HCT116 (cell line): ENCODE data around the gene ANTXR2. TPM values are rescaled to one million over a fixed set of nuclear protein-coding genes. Genes with fewer than 3 reads are reported as not detected.

Experiments
- ATAC-seq: fragments of 200-7000 bp; cut with Tn5 transposase; 2 replicates; pipeline ENCODE4 v1.9.1; 2020; ENCODE audit warnings: mild to moderate bottlenecking, moderate library complexity
- BruUV-seq: library from RNA; stranded (reverse); fragments of 400-500 nt; replicated peaks from 2 replicates; lab custom pipeline; 2021; lab: Mats Ljungman, UMichigan
- CTCF ChIA-PET: fragments of 300-600 bp; sonication (Branson Sonifier 250); formaldehyde crosslinking; loops from one replicate; lab custom pipeline; 2021; ENCODE audit warnings: antibody characterized with exemption; lab: Charles Lee
- POLR2A ChIA-PET: fragments of 300-600, 350-600 bp; sonication (Branson Sonifier 250); formaldehyde crosslinking; loops from one replicate; lab custom pipeline; 2021; ENCODE audit warnings: antibody characterized with exemption; lab: Charles Lee
- RAD21 ChIA-PET, 2 experiments: fragments of 300-600 bp; sonication (Branson Sonifier 250); formaldehyde crosslinking; loops; one replicate each; lab custom pipeline; 2023; ENCODE audit warnings: low total read pairs in 2 of 2; ENCODE audit not compliant: uncharacterized antibody in 2 of 2, unreplicated experiment in 2 of 2, low non-redundant PET in 1 of 2; lab: Charles Lee
- DNase-seq: peaks from one replicate; pipeline ENCODE4 v3.0.0-alpha.2; 2010; ENCODE audit warnings: low read depth, low spot score
- H2AFZ ChIP-seq: fragments of 200-600 bp; shearing (Covaris generic), sonication (generic); 2 replicates; pipeline ENCODE4 v1.6.1; 2017; ENCODE audit warnings: low read depth, mixed run types, mixed read lengths, antibody characterized with exemption, low read length; ENCODE audit not compliant: poor library complexity, severe bottlenecking
- H3K27ac ChIP-seq: 2 replicates; pipeline ENCODE4 v1.5.1; 2012; ENCODE audit warnings: low read depth, low read length
- H3K27me3 ChIP-seq: fragments of 200-600 bp; sonication (generic); 2 replicates; pipeline ENCODE4 v1.6.1; 2016; ENCODE audit warnings: mixed run types, low read length, mixed read lengths; ENCODE audit not compliant: insufficient read depth
- H3K36me3 ChIP-seq, 2 experiments: fragments of 200-500 bp in 1 of 2; fragments of 200-600 bp in 1 of 2; sonication (Bioruptor generic) in 1 of 2; sonication (generic) in 1 of 2; 2 replicates each; pipeline versions ENCODE4 v1.5.1 to v1.6.1; 2014 to 2016; ENCODE audit warnings: low read length in 2 of 2, inconsistent platforms in 1 of 2, mixed read lengths in 1 of 2, mixed run types in 1 of 2; ENCODE audit not compliant: insufficient read depth in 2 of 2, control insufficient read depth in 1 of 2
- H3K4me1 ChIP-seq, 2 experiments: fragments of 200-600 bp in 1 of 2; sonication (generic) in 1 of 2; 2 replicates each; pipeline versions ENCODE4 v1.5.1 to v1.6.1; 2012 to 2017; ENCODE audit warnings: low read length in 2 of 2, inconsistent platforms in 1 of 2, mild to moderate bottlenecking in 1 of 2, mixed read lengths in 1 of 2, mixed run types in 1 of 2, moderate library complexity in 1 of 2; ENCODE audit not compliant: insufficient read depth in 2 of 2, control insufficient read depth in 1 of 2
- H3K4me2 ChIP-seq: fragments of 200-600 bp; sonication (generic); 2 replicates; pipeline ENCODE4 v1.6.1; 2017; ENCODE audit warnings: mixed run types, low read length, mixed read lengths
- H3K4me3 ChIP-seq, 2 experiments: fragments of 200-600 bp in 1 of 2; sonication (generic) in 1 of 2; replicated peaks in 1 of 2; 2 replicates each; pipeline ENCODE4 v1.5.1; 2011 to 2016; ENCODE audit warnings: low read length in 2 of 2, control low read depth in 1 of 2, low read depth in 1 of 2, mild to moderate bottlenecking in 1 of 2, mixed read lengths in 1 of 2, mixed run types in 1 of 2
- H3K79me2 ChIP-seq: fragments of 200-600 bp; sonication (generic); 2 replicates; pipeline ENCODE4 v1.6.1; 2017; ENCODE audit warnings: mild to moderate bottlenecking, mixed run types, low read length, moderate library complexity, mixed read lengths; ENCODE audit not compliant: insufficient read depth
- H3K9ac ChIP-seq: fragments of 200-600 bp; sonication (generic); 2 replicates; pipeline ENCODE4 v1.6.1; 2016; ENCODE audit warnings: low read length, mixed read lengths
- H3K9me2 ChIP-seq: fragments of 200-600 bp; sonication (generic), shearing (Covaris generic); 2 replicates; pipeline ENCODE4 v1.6.1; 2017; ENCODE audit warnings: mixed run types, mild to moderate bottlenecking, moderate library complexity; ENCODE audit not compliant: insufficient read depth
- H3K9me3 ChIP-seq, 2 experiments: fragments of 200-500 bp in 1 of 2; fragments of 200-600 bp in 1 of 2; sonication (Bioruptor generic) in 1 of 2; sonication (generic) in 1 of 2; 2 replicates each; pipeline ENCODE4 v1.6.1; 2014 to 2017; ENCODE audit warnings: low read length in 2 of 2, mixed read lengths in 2 of 2, inconsistent platforms in 1 of 2, low read depth in 1 of 2, mild to moderate bottlenecking in 1 of 2, mixed run types in 1 of 2, moderate library complexity in 1 of 2; ENCODE audit not compliant: control insufficient read depth in 1 of 2, insufficient read depth in 1 of 2
- H4K20me1 ChIP-seq: fragments of 200-600 bp; sonication (generic), shearing (Covaris generic); 2 replicates; pipeline ENCODE4 v1.6.1; 2017; ENCODE audit warnings: mixed run types, mild to moderate bottlenecking, moderate library complexity; ENCODE audit not compliant: insufficient read depth
- ELF1 ChIP-seq: IDR thresholded peaks from 2 replicates; pipeline ENCODE4 v1.6.1; 2012; ENCODE audit warnings: low read depth, borderline replicate concordance
- EZH2 ChIP-seq: fragments of 200-600 bp; sonication (generic); IDR thresholded peaks from 2 replicates; pipeline ENCODE4 v1.6.1; 2017; ENCODE audit warnings: antibody characterized with exemption, mixed run types
- EZH2phosphoT487 ChIP-seq: fragments of 200-600 bp; IDR thresholded peaks from 2 replicates; pipeline ENCODE4 v1.6.1; 2018; ENCODE audit warnings: antibody characterized with exemption, borderline replicate concordance
- JUND ChIP-seq: IDR thresholded peaks from 2 replicates; pipeline ENCODE4 v1.6.1; 2012
- SP1 ChIP-seq: IDR thresholded peaks from 2 replicates; pipeline ENCODE4 v1.6.1; 2012; ENCODE audit warnings: low read depth
- SRF ChIP-seq: IDR thresholded peaks from 2 replicates; pipeline ENCODE4 v1.6.1; 2012; ENCODE audit warnings: low read depth
- YY1 ChIP-seq: IDR thresholded peaks from 2 replicates; pipeline ENCODE4 v1.6.1; 2011; ENCODE audit warnings: low read length, low read depth, moderate library complexity, mild to moderate bottlenecking; ENCODE audit not compliant: insufficient replicate concordance; ENCODE audit errors: extremely low read depth
- intact Hi-C: fragments of 100-400 bp; cut with micrococcal nuclease; formaldehyde crosslinking; loops from 2 replicates; pipeline ENCODE4 v1.10.0; 2022
- total RNA-seq: library from RNA; stranded (reverse); gene quantifications from one replicate; pipeline ENCODE4 v1.2.1, GENCODE V29; 2021; ENCODE audit not compliant: unreplicated experiment
- TF ChIP-seq, protein P1 (sequence below): IDR thresholded peaks from 2 replicates; pipeline ENCODE4 v1.6.1; 2012
- TF ChIP-seq, protein P2 (sequence below): IDR thresholded peaks from 2 replicates; pipeline ENCODE4 v1.6.1; 2011; ENCODE audit warnings: mild to moderate bottlenecking, low read length, moderate library complexity; ENCODE audit not compliant: insufficient replicate concordance; ENCODE audit errors: extremely low read depth
- TF ChIP-seq, protein P3 (sequence below), 3 experiments: fragments of 200-600 bp in 1 of 3; sonication (generic) in 1 of 3; IDR thresholded peaks in 2 of 3; conservative IDR thresholded peaks in 1 of 3; 2 replicates each; pipeline ENCODE4 v1.5.1; 2012 to 2017; ENCODE audit warnings: low read depth in 2 of 3, low read length in 2 of 3, antibody characterized with exemption in 1 of 3, borderline replicate concordance in 1 of 3, control low read depth in 1 of 3, mild to moderate bottlenecking in 1 of 3, mixed read lengths in 1 of 3, mixed run types in 1 of 3, moderate library complexity in 1 of 3; ENCODE audit not compliant: insufficient read depth in 1 of 3
- TF ChIP-seq, protein P4 (sequence below): IDR thresholded peaks from 2 replicates; pipeline ENCODE4 v1.6.1; 2012

ANTXR2 gene
- total RNA-seq, 1 experiment from 2014 or later, result 6.3 TPM

DNA sequence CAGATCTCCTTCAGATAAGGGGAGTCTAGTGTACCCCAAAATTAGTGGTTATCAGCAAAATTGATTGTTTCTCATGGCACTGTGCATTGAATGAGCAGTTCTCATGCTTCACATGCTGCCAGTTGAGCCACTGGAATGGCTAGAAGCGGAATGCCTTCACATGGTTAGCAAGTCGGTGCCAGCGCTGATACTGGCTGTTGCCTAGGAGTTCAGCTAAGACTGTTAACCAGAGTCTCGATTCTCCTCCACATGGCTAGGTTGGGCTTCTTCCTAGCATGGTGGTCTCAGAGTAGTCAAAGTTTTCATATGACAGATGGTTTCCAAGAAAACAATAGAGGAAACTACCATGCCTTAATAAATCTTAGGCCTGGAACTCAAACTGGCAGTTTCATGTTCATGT lies 12.2 kb downstream of the ANTXR2 start:
- ATAC-seq, result no peak
- no peak overlapping the region for H3K27ac ChIP-seq
- H3K4me2 ChIP-seq, result no peak overlapping the region
- H3K9ac ChIP-seq, result no peak overlapping the region
- no peak for DNase-seq
- H3K9me3 ChIP-seq, result no peaks in the 10 kb centered on the region
- H4K20me1 ChIP-seq, result no peaks in the 10 kb centered on the region
- intact Hi-C loops, result no loop called here
- ChIA-PET POLR2A (no interaction called here), RAD21 (no interaction called here), CTCF (no interaction called here)
- no peaks in the 10 kb centered on the region for H3K79me2 ChIP-seq
- no peak overlapping the region for H2AFZ ChIP-seq
- H3K27me3 ChIP-seq, result no peaks in the 10 kb centered on the region
- no peaks in the 10 kb centered on the region for H3K4me1 ChIP-seq
- H3K9me2 ChIP-seq, result no peaks in the 10 kb centered on the region
- H3K4me3 ChIP-seq, result no peak overlapping the region
- TF ChIP-seq, protein P1, sequence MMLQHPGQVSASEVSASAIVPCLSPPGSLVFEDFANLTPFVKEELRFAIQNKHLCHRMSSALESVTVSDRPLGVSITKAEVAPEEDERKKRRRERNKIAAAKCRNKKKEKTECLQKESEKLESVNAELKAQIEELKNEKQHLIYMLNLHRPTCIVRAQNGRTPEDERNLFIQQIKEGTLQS, result no peak
- TF ChIP-seq SRF (no peak), EZH2 (no peak), EZH2phosphoT487 (no peak), ELF1 (no peak), JUND (no peak), YY1 (no peak), SP1 (no peak)
- TF ChIP-seq, protein P2, sequence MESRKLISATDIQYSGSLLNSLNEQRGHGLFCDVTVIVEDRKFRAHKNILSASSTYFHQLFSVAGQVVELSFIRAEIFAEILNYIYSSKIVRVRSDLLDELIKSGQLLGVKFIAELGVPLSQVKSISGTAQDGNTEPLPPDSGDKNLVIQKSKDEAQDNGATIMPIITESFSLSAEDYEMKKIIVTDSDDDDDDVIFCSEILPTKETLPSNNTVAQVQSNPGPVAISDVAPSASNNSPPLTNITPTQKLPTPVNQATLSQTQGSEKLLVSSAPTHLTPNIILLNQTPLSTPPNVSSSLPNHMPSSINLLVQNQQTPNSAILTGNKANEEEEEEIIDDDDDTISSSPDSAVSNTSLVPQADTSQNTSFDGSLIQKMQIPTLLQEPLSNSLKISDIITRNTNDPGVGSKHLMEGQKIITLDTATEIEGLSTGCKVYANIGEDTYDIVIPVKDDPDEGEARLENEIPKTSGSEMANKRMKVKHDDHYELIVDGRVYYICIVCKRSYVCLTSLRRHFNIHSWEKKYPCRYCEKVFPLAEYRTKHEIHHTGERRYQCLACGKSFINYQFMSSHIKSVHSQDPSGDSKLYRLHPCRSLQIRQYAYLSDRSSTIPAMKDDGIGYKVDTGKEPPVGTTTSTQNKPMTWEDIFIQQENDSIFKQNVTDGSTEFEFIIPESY, result no peak
- TF ChIP-seq, protein P3, sequence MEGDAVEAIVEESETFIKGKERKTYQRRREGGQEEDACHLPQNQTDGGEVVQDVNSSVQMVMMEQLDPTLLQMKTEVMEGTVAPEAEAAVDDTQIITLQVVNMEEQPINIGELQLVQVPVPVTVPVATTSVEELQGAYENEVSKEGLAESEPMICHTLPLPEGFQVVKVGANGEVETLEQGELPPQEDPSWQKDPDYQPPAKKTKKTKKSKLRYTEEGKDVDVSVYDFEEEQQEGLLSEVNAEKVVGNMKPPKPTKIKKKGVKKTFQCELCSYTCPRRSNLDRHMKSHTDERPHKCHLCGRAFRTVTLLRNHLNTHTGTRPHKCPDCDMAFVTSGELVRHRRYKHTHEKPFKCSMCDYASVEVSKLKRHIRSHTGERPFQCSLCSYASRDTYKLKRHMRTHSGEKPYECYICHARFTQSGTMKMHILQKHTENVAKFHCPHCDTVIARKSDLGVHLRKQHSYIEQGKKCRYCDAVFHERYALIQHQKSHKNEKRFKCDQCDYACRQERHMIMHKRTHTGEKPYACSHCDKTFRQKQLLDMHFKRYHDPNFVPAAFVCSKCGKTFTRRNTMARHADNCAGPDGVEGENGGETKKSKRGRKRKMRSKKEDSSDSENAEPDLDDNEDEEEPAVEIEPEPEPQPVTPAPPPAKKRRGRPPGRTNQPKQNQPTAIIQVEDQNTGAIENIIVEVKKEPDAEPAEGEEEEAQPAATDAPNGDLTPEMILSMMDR (IDR thresholded peaks at IDR 0.05 in 2 of 3, conservative IDR thresholded peaks at IDR 0.05 in 1 of 3; ENCODE audit: borderline replicate concordance in 1 of 3, insufficient read depth in 1 of 3, low read depth in 2 of 3, low read length in 2 of 3), result no peak
- TF ChIP-seq, protein P4, sequence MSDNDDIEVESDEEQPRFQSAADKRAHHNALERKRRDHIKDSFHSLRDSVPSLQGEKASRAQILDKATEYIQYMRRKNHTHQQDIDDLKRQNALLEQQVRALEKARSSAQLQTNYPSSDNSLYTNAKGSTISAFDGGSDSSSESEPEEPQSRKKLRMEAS, result no peak
- no peaks in the 10 kb centered on the region for H3K36me3 ChIP-seq
- no TSS peak for BruUV-seq
